Gastrocnemius medialis (tissue), 4 donors: Measurements from ENCODE around the gene NGFR. TPM values are rescaled to one million over a fixed set of nuclear protein-coding genes. Genes with fewer than 3 reads are reported as not detected.

Experiments
- ATAC-seq, 2 donors: fragments of 150-250 bp; one replicate each; pipeline ENCODE4 v1.9.1; 2016
- DNase-seq, 2 donors: peaks; one replicate each; pipeline ENCODE4 v3.0.0-alpha.2; 2019
- H3K27ac ChIP-seq, 4 donors: fragments of 200-600 bp; sonication (generic); 1 replicate in 1 of 4; 2 replicates in 3 of 4; pipeline ENCODE4 v1.5.1; 2016 to 2018; ENCODE audit warnings: mild to moderate bottlenecking in 2 of 4, moderate library complexity in 1 of 4
- H3K27me3 ChIP-seq, 3 donors: fragments of 200-600 bp; sonication (generic) in 2 of 3; 1 replicate in 1 of 3; 2 replicates in 2 of 3; pipeline versions ENCODE4 v1.5.1 to v1.6.0; 2016 to 2019; ENCODE audit warnings: mild to moderate bottlenecking in 1 of 3, moderate library complexity in 1 of 3
- H3K36me3 ChIP-seq, 2 donors: fragments of 200-600 bp; sonication (generic) in 1 of 2; one replicate each; pipeline ENCODE4 v1.5.1; 2017 to 2018
- H3K4me1 ChIP-seq, 2 donors: fragments of 200-600 bp; sonication (generic) in 1 of 2; one replicate each; pipeline ENCODE4 v1.5.1; 2016 to 2017; ENCODE audit warnings: mild to moderate bottlenecking in 2 of 2
- H3K4me3 ChIP-seq, 4 donors: fragments of 200-600 bp; sonication (generic) in 3 of 4; 1 replicate in 1 of 4; 2 replicates in 3 of 4; pipeline ENCODE4 v1.5.1; 2016 to 2019; ENCODE audit warnings: mild to moderate bottlenecking in 2 of 4
- H3K9me3 ChIP-seq, 3 donors: fragments of 200-600 bp; sonication (generic) in 2 of 3; 1 replicate in 1 of 3; 2 replicates in 2 of 3; pipeline ENCODE4 v1.5.1; 2016 to 2019
- POLR2A ChIP-seq, 2 donors: fragments of 450-650 bp; IDR thresholded peaks; one replicate each; pipeline ENCODE4 v1.6.1; 2017; ENCODE audit warnings: antibody characterized with exemption in 2 of 2, mild to moderate bottlenecking in 2 of 2, moderate library complexity in 2 of 2
- in situ Hi-C, 4 donors: fragments of 200-750 bp; cut with MboI; loops; one replicate each; pipeline versions ENCODE4 v1.15.0 to v1.8.0; 2017; ENCODE audit warnings: low sequenced_read_pairs in 4 of 4
- intact Hi-C: fragments of 100-400 bp; cut with DNase I; formaldehyde crosslinking; loops from one replicate; pipeline ENCODE4 v1.15.1; 2023; ENCODE audit warnings: low total_unique reads
- total RNA-seq, 4 donors: library from RNA; depleted of rRNA; stranded (reverse); fragments of >200 nt; gene quantifications; one replicate each; pipeline versions ENCODE4 v1.1.0 to v1.2.3, GENCODE V29; 2016
- TF ChIP-seq, protein P1 (sequence below), 5 experiments: fragments of 450-650 bp in 3 of 5; fragments of 200-600 bp in 2 of 5; sonication (generic) in 2 of 5; IDR thresholded peaks in 4 of 5; conservative IDR thresholded peaks in 1 of 5; 1 replicate in 4 of 5; 2 replicates in 1 of 5; pipeline ENCODE4 v1.5.1; 2016 to 2019; ENCODE audit warnings: antibody characterized with exemption in 5 of 5, mild to moderate bottlenecking in 3 of 5, moderate library complexity in 3 of 5

Gene NGFR
- total RNA-seq, 4 donors from 2014 or later, result 0.41 to 3.2 (median 1.0) TPM; not detected in 1

GRCh38 chr17:49524473-49525359, 29.6 kb downstream of the NGFR start:
- no peak for DNase-seq

GRCh38 chr17:49525831-49526741, 31.0 kb downstream of the NGFR start:
- in situ Hi-C loops (no loop called here), intact Hi-C loops (no loop called here)
- Histone ChIP-seq H3K4me3 (no peak overlapping the region), H3K4me1 (no peaks in the 10 kb centered on the region), H3K36me3 (no peaks in the 10 kb centered on the region), H3K9me3 (no peaks in the 10 kb centered on the region), H3K27ac (no peak overlapping the region), H3K27me3 (no peaks in the 10 kb centered on the region)
- ATAC-seq, result no peak
- no peak for TF ChIP-seq POLR2A (IDR thresholded peaks at IDR 0.05)
- TF ChIP-seq, protein P1, sequence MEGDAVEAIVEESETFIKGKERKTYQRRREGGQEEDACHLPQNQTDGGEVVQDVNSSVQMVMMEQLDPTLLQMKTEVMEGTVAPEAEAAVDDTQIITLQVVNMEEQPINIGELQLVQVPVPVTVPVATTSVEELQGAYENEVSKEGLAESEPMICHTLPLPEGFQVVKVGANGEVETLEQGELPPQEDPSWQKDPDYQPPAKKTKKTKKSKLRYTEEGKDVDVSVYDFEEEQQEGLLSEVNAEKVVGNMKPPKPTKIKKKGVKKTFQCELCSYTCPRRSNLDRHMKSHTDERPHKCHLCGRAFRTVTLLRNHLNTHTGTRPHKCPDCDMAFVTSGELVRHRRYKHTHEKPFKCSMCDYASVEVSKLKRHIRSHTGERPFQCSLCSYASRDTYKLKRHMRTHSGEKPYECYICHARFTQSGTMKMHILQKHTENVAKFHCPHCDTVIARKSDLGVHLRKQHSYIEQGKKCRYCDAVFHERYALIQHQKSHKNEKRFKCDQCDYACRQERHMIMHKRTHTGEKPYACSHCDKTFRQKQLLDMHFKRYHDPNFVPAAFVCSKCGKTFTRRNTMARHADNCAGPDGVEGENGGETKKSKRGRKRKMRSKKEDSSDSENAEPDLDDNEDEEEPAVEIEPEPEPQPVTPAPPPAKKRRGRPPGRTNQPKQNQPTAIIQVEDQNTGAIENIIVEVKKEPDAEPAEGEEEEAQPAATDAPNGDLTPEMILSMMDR (IDR thresholded peaks at IDR 0.05 in 4 of 5, conservative IDR thresholded peaks at IDR 0.05 in 1 of 5), result no peak
- DNase-seq, result no peak

More at GRCh38 chr17:49524473-49525359, 29.6 kb downstream of the NGFR start:
- Histone ChIP-seq H3K27ac (no peak overlapping the region), H3K36me3 (no peaks in the 10 kb centered on the region), H3K9me3 (no peaks in the 10 kb centered on the region), H3K27me3 (no peaks in the 10 kb centered on the region), H3K4me3 (no peak overlapping the region), H3K4me1 (no peaks in the 10 kb centered on the region)
- in situ Hi-C loops (no loop called here), intact Hi-C loops (no loop called here)
- TF ChIP-seq, protein P1 (IDR thresholded peaks at IDR 0.05 in 4 of 5, conservative IDR thresholded peaks at IDR 0.05 in 1 of 5), result no peak
- TF ChIP-seq POLR2A (IDR thresholded peaks at IDR 0.05), result no peak
- ATAC-seq, result no peak

DNA sequence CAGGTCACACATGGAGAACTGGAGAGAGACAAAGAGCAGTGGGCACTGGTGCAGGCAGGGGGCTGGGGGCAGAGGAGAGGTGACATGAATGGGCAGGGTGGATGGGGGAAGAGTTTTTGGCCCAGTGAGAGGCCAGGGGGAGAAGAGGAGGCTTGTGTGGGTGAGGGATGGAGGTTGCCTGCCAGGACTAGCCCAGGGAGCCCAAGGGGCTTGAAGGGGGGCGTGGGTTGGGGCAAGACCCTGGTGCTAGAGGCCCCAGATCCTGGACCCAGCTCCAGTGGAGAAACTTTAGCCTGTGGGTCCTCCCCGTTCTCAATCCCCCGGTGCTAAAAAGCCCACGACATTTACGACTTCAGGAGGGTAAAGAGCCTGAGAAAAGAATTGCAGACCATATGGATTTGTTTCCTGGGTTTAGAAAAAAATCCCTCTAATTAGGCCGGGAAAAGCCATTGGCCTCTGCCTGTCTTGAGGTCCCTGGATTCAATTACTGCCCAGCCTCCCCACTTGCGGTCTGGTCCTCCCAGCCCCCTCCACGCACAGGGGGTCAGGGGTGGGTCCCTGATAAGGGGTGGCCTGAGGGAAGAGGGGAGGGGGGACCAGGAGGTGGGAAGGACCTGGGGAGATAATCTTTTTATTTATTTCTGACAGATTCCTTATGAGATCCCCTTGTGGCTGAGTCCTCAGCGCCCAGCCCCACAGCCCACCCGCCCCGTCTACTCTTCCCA, 33.0 kb downstream of the NGFR start:
- DNase-seq (no peak), ATAC-seq (no peak)
- no peaks in the 10 kb centered on the region for H3K9me3 ChIP-seq
- H3K27me3 ChIP-seq, result no peaks in the 10 kb centered on the region
- intact Hi-C loops (no loop called here), in situ Hi-C loops (no loop called here)
- H3K36me3 ChIP-seq, result no peaks in the 10 kb centered on the region
- H3K27ac ChIP-seq, result no peak overlapping the region
- no peaks in the 10 kb centered on the region for H3K4me1 ChIP-seq
- TF ChIP-seq, protein P1 (IDR thresholded peaks at IDR 0.05 in 4 of 5, conservative IDR thresholded peaks at IDR 0.05 in 1 of 5), result no peak
- no peak for TF ChIP-seq POLR2A (IDR thresholded peaks at IDR 0.05)
- no peak overlapping the region for H3K4me3 ChIP-seq

GRCh38 chr17:49528966-49529365, 33.9 kb downstream of the NGFR start:
- Histone ChIP-seq H3K36me3 (no peaks in the 10 kb centered on the region), H3K9me3 (no peaks in the 10 kb centered on the region), H3K4me1 (no peaks in the 10 kb centered on the region), H3K27ac (no peak overlapping the region), H3K27me3 (peaks cover 0 to 4% (median 0%) of the 10 kb centered on the region in 3 donors), H3K4me3 (no peak overlapping the region)
- DNase-seq (no peak), ATAC-seq (no peak)
- intact Hi-C loops (no loop called here), in situ Hi-C loops (no loop called here)
- TF ChIP-seq, protein P1 (IDR thresholded peaks at IDR 0.05 in 4 of 5, conservative IDR thresholded peaks at IDR 0.05 in 1 of 5), result no peak
- TF ChIP-seq POLR2A (IDR thresholded peaks at IDR 0.05), result no peak
